ENCODE data around the gene COL6A3. TPM values are rescaled to one million over a fixed set of nuclear protein-coding genes. Genes with fewer than 3 reads are reported as not detected.
A peak's percentile ranks its signal among the peaks of the same experiment; 100 is the strongest.

Gene COL6A3
- total RNA-seq, 1 donor from 2014 or later: 1,957 TPM

DNA sequence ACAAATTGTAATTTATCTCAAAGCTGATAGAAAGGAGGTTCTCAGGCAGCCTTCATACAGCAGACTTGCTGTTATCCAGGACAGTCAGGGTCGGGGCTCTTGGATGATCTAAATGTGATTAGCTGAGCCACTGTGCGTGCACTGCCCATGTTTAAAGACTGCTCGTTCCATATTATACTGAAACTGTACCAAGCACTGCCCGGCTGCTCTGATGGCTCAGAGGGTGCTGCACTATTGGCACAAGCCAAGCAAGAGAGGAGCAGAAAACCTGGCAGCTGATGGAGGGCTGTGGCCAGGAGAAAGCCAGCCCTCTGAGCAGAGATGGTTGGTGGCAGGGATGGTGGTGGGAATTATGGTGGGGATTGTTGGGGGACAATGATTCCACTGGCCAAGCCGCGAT lies 63.4 kb downstream of the COL6A3 start:
- DNase-seq (ENCODE audit: low spot score): no peak

- DNase-seq (ENCODE audit: low spot score): no peak
Observed at GRCh38 chr2:237350070-237350469, 63.9 kb downstream of the COL6A3 start.

- DNase-seq (ENCODE audit: low spot score): no peak
Observed at GRCh38 chr2:237348281-237348865, 65.6 kb downstream of the COL6A3 start.

GRCh38 chr2:237345891-237346640 lies 67.9 kb downstream of the COL6A3 start:
- no peak for DNase-seq (ENCODE audit: low spot score)

GRCh38 chr2:237345411-237345810 lies 68.6 kb downstream of the COL6A3 start:
- no peak for DNase-seq (ENCODE audit: low spot score)

GRCh38 chr2:237344942-237345341 lies 69.0 kb downstream of the COL6A3 start:
- DNase-seq (ENCODE audit: low spot score): no peak

GRCh38 chr2:237343993-237344392 lies 70.0 kb downstream of the COL6A3 start:
- DNase-seq (ENCODE audit: low spot score): no peak

GRCh38 chr2:237341872-237342271 lies 72.1 kb downstream of the COL6A3 start:
- DNase-seq (ENCODE audit: low spot score): peak; percentile 46

DNA sequence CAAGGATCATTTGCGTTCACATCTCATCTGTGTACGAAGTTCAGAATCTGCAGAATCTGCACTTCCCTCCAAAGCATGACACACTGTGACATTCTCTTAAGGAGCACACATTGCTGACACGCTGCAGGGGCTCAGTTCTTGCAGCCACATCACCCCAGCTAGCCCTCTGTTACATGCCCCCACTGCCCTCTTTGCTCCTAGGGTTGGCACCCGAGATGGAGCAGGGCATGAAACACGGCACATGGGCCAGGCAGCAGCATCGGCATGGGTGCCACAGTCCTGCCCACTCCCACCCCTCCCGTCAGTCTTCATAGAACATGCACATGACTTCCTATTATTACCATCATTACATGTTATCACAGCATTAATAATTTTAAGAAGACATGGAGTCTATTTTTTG lies 76.4 kb downstream of the COL6A3 start:
- no peak for DNase-seq (ENCODE audit: low spot score)

GRCh38 chr2:237336131-237336530 lies 77.8 kb downstream of the COL6A3 start:
- DNase-seq (ENCODE audit: low spot score): no peak

GRCh38 chr2:237333748-237334147 lies 80.2 kb downstream of the COL6A3 start:
- no peak for DNase-seq (ENCODE audit: low spot score)

- DNase-seq (ENCODE audit: low spot score): no peak
Observed at GRCh38 chr2:237330541-237330940, 83.4 kb downstream of the COL6A3 start.

GRCh38 chr2:237327175-237327950 lies 86.6 kb downstream of the COL6A3 start:
- peak; percentile 93 for DNase-seq (ENCODE audit: low spot score)

DNA sequence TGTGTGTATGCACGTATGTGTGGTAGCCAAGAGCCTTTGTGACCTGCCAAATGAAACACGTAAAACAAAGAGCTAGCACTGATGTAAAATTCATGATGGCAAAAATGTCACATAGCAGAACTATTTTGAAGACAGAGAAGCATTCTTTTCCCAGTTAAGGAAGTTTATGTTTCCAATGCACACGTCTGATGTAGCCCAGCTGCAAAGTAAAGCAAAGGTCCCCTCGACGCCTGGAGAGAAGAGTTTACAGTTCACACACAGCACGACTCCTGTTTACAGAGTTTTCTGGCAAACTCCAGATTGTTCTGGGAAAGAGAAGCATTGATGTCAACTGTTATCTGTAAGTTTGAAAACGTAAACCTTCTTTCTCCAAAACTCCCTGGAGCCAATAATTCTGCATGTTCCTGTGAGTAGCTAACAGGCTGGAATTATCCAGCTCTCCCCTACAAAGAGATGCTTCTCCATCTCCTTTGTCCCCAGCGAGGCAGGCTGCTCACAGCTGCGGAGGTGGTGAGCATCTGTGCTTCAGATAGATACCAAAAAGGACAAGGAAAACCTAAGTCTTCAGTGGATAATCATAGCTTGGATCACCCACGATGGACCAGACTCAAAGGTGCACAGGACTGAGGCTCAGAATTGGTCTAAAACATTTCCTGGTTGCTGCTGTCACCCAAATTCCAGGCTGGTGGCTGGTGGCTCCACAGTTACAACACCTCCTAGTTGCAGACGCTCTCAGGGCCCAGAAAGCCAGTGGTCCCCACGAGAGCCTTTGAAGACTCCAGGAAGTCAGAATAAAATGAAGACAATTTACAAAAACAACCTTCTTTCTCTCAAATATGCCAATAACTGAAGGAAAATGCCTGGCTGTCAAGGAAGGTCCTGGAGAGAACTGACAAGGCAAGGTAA lies 87.4 kb downstream of the COL6A3 start:
- DNase-seq (ENCODE audit: low spot score): peak; percentile 88

DNA sequence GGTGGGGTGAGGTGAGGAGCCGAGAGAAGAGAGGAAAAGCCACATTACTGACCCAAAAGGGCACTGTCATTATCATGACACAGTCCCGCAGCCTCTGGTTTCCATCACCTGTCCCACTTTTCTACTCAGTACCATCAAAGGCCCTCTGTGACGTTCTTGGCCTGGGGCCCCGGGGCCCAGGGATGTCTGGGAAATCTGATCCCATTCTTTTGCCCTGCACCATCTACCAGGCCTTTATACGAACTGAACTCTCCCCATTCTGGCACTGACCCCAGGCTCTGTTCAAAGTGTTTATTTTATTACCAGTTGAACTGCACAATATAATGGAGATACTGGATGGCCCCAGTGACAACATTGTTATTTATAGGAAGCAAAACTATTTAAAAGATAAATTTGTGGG lies 89.1 kb downstream of the COL6A3 start:
- DNase-seq (ENCODE audit: low spot score): peak; percentile 59

GRCh38 chr2:237324405-237324831 lies 89.5 kb downstream of the COL6A3 start:
- peak; percentile 64 for DNase-seq (ENCODE audit: low spot score)

DNA sequence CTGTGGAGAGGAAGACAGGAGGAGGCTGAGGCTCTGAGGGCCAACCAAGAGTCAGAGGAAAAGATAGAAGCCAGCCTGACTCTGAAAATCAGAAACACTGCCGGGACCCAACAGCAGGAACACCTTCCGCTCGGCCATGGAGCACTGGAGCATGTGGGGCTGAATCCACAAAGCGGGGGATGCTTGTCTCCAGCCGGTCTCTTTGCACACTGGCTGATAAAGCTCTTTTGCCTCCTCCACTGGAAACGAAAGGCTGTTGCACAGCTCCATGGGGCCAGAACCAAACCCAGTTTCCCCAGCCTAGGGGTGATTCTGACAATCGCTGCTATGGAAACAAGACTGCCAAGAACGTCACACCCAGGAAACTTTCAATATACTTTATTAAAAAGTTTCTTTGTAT lies 90.3 kb downstream of the COL6A3 start:
- DNase-seq (ENCODE audit: low spot score): no peak

DNA sequence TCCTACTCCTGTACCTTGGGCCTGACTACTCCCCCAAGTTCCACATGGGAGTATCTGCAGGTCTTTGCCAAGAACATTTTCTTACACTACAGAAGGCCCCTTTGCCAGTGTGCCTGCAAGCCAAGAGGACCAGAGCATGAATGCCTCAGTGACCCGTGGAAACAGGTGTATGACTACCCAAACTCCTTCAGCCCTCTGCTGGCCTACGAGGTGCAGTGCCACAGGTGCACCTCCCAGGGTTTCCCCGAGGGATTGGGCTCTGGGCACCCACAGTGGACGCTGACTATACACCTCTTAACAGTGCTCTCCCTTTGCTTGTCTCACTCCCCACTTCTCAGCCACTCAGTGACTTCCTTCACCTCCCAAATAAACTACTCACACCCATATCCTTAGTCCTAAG lies 91.4 kb downstream of the COL6A3 start:
- no peak for DNase-seq (ENCODE audit: low spot score)

GRCh38 chr2:237321746-237322145 lies 92.2 kb downstream of the COL6A3 start:
- DNase-seq (ENCODE audit: low spot score): no peak

GRCh38 chr2:237320801-237321560 lies 93.0 kb downstream of the COL6A3 start:
- no peak for DNase-seq (ENCODE audit: low spot score)

DNA sequence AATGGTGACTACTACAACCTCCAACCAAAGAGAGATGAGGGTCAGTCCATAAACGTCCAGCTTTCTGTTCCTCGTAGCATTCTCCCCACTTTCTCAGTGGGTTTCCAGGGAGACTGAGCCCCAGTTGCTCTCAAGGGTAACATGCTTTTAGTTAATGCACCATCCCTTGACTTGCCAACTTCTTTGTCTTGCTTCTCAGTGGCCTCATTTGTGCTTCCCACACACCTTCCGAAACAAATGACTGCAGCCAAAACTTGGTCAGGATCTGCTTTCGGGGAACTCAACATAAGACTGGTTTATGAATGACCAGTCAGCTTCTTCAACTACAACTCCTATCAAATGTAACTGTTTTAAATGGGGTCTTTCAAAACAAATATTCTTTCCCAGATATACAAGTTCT lies 94.1 kb downstream of the COL6A3 start:
- no peak for DNase-seq (ENCODE audit: low spot score)
